HuH-7 (cell line): ENCODE data around the gene MANEAL.
A peak's percentile ranks its signal among the peaks of the same experiment; 100 is the strongest.

Source experiments
- DNase-seq: peaks from one replicate; pipeline ENCODE4 v3.0.0; 2011; ENCODE audit warnings: low spot score

MANEAL gene

DNA sequence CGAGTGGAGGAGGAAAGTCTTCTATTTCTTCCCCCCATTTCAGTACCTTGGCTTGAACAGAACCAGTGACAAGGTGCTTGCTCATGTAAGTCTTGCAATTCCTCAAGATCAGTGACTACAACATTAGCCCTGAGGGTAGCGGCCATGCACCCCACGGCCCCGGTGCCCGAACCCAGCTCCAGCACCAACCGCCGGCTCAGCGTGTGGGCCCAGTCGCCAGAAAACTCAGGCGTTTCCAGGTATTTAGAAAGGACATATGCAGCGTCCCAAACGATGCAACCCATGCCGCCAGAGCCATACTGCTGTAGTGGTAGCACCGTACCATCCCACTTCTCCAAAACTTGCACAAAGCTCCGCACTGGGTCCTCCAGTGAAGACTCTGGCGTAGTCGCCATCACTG is 11.2 kb upstream of the MANEAL start:
- no peak for DNase-seq

DNA sequence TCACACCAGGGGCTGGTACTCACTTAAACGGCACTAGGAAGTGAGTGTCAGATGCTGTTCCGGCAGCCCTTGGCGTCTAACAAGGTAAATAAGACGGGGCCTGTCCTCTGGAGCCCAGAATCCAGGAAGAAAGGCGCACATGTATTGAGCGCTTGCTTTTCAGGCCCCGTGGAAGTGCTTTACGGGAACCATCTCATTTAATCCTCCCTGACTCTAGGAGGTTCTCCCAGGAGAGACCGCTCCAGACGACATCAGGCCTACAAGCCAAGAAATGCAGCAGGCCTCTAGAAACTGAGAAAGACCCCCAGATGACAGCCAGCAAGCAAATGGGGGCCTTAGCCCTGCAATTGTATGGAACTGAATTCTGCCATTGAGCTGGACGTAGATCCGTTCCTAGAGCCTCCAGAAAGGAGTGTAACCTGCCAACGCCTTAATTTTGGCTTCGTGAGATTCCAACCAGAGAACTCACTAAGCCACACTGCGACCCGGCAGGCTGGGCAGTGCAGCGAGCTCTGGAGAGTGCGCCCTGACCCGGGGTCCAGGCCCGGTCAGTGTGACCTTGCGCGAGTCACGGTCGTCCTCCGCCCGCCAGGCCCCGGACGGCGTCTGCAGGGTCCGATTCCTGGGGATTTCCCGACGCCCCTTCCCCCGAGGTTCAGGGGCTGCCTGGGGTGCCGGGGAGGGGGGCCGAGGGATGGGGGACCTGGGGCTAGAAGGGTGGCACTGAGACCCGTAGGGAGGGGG is 532 bp upstream of the MANEAL start:
- no peak for DNase-seq

DNA sequence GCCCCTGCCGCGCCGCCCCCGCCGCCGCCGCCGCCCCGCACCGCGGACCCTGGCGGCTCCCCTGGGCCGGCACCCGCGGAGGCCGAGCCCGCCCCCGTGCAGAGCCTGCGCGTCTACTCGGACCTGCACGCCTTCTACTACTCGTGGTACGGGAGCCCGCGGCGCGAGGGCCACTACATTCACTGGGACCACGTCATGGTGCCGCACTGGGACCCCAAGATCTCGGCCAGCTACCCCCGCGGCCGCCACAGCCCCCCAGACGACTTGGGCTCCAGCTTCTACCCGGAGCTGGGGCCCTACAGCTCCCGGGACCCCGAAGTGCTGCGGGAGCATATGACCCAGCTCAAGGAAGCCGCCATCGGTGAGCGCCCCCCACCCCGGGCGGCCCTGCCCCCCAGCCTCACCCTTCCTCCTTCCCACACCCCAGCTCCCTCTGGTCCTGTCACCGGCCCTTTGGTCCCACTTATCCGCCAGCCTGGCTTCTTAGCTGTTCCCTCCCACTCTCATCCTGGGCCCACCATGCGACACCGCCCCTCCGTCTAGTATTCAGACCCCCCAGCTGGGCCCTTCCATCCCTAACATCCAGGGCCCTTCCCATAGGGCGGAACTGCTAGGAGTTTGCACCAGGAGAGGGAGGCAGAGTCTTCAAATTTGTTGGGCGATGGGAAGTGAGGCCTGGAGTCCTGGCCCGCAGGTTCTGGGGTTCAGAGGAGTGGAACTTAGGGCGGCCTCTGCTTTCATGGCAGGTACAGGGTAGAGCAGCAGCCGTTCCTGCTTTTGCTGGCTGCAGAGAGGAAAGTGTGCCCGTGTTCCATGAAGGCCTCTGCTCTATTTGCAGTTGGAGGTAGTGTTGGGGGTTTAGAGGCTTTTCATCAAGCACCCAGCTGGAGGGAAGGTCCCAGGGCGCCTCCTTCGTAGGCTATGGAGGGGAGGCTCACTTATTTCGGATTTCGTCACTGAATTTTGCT is 1.0 kb downstream of the MANEAL start:
- DNase-seq, result peak; percentile 42

DNA sequence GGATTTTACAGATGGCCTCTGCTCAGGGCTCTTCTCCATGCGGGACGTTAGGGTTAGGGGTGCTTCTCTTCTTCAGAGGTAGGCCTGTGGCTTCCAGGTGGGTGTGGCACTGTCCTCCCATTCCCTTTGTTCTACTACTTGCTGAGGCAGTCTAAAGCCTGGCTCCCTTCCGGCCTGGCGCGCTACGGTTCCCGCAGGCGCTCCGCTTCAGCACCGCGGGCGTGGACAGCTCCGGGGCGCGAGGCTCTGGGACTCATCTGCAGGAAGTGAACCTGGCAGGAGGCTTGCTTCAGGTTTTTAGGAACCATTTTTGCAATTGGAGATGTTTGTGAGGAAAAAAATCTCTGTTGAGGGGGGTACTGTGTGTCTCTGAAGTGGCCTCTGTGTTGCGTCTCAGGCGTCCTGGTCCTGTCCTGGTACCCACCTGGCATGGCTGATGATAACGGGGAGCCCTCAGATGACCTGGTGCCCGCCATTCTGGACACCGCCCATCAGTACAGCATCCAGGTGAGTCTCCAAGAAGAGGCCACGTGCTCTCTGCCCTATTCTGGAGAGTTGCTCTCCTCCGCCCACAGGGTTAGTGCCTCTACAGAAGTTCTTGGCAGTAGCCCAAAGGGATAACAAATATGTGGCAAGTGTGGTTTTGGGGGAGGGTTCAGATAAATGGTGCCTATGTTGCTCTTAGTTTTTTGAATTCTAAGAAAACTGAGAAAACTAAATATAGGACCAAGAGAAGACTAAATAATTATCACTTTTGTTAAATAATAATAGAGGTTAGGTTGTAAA is 1.9 kb downstream of the MANEAL start:
- peak; percentile 50 for DNase-seq

DNA sequence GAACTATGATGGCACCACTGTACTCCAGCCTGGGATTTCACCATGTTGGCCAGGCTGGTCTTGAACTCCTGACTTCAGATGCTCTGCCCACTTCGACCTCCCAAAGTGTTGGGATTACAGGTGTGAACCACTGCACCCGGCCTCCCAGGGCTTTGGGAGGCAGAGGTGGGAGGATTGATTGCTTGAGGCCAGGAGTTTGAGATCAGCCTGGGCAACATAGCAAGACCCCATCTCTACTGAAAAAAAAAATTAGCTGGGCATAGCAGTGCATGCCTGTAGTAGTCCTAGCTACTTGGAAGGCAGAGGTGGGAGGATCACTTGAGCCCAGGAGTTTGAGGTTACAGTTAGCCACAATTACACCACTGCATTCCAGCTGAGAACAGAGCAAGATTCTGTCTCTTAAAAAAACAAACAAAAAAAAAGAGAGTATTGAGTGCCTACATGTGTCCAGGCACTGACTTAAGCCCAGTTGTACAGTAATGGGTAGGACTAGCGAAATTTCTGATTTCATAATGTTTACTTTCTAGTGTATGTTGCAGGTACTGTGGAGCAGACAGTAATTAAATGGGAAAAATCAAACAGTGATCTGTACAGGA is 4.2 kb downstream of the MANEAL start:
- DNase-seq, result no peak

DNA sequence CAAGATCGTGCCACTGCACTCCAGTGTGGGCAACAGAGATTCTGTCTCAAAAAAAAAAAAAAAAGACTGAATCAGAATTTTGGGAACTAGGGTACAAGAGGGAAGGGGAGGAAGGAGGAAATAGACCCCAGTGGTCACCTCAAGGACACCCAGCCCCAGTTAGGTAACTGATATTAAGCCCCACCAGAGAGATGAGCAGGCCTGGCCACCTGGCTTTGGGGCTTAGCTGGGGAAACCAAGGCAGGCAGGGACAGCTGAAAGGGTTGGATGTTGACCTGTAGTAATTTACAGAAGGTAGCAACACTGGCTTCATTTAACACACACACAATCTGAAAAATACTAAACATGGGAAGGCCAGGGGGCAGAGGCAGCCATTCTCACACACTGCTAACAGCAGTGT is 8.8 kb downstream of the MANEAL start:
- no peak for DNase-seq

DNA sequence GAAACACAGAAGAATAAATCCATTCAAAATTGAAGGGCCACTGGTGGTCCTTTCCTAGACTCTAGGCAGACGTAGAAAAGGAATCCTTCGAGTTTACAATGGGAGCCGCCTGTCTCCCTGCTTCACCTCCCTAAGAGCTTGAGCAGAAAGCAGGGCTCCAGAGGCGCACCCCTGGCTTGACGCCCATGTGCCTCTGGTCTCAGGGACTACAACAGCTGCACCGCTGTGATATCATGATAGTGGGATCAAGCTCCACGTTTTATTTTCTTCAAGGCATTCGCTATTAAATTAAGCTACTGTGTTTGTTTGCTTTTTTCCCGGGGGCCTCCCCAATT is 13.5 kb downstream of the MANEAL start:
- no peak for DNase-seq

DNA sequence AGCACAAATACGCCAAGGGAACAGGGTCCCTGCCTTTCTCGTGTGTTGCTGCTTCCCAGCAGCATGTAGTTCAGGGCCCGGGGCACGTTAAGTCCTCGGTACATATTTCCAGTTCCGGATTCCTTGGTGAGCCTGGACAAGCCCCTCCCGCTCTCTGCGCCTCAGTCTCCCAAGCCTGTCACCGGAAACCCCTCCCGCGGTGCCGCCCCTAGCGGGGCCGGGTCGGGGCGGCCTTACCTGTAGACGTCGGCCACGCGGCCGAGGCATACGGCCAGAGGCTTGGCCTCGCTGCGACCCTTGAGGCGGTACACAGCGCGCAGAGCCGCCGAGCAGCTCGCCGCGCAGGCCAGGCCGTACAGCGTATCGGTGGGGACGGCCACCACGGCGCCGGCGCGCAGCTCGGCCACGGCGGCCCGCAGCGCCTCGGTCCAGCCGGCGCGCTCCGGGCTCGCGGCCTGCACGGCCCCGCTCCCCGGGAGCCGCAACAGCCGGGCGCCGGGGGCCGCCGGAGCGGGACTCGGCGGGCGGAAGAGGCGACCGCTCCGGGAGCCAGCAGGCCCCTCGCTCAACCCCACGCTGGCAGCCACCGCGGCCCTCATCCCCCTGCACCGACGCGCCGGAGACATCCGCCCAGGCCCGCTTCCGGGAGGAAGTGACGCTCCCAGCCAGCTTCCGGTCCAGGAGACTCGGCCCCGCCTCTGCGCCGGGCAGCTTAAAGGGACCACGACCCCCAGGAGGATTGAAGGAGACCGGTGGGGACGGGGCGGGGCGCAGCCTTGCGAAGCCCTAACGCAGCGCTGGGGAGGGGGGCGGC is 14.1 kb downstream of the MANEAL start, which contains the start of the genes C1orf122 and YRDC:
Gene C1orf122 (plus strand): TSS at position 236 of the 814 bp plus-strand sequence. CDS start 615 bp downstream, outside the sequence.
Gene YRDC (minus strand): TSS at position 654 of the 814 bp plus-strand sequence. CDS start 28 bp downstream, at position 626.
- DNase-seq, result peak; percentile 98

DNA sequence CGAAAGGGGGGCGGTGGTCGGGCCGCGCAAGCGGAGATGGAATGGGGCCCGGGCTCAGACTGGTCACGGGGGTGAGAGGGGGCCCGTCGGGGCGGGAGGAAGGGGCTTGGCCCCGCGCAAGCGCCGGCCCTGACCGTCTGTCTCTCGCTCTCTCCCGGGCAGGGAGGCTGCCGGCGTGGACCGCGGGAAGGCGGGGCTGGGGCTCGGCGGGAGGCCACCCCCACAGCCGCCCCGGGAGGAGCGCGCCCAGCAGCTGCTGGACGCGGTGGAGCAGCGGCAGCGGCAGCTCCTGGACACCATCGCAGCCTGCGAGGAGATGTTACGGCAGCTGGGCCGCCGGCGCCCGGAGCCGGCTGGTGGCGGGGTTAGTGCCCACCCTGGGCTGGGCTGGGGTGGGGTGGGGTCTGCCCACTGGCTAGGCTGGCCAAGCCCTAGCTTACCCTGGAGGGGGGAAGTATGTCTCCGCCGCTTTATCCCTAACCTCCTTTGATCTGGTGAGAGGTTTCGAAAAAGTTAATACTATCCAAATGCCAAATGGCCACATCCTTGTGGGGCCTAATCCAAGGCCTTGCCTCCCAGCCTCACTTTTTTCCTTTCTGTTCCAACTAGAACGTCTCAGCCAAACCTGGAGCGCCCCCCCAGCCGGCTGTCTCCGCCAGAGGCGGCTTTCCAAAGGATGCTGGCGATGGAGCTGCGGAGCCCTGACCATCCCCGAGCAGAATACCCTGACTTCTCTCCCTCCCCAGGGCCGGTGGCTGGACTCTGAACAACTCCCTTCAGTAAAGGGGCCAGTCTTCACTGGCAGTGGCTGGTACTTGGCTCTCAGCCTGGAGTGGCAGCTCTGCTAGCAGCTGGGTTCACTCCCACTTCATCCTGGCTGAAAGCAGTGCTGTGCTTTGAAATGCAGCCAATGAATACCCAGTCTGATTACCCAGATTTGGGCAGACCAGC is 15.0 kb downstream of the MANEAL start:
- DNase-seq, result peak; percentile 74

DNA sequence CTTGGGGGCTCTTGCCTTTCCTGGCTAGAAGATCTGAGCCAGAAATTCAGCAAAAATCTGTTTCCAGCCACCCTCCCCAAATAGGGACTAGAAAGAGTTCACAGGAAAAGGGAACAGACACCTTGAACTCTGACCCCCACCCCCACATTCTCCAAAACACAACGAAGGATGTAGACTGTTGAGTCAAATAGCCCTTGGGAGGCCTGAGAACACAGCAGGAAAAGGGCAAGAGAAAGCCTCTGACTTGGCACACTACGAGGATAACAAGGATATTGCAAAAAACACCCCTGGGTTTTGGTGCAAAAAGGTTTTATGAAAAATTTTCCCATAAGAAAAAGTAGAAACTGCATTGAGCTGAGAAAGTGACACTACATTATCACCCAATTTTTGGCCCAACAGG is 16.3 kb downstream of the MANEAL start:
- no peak for DNase-seq

DNA sequence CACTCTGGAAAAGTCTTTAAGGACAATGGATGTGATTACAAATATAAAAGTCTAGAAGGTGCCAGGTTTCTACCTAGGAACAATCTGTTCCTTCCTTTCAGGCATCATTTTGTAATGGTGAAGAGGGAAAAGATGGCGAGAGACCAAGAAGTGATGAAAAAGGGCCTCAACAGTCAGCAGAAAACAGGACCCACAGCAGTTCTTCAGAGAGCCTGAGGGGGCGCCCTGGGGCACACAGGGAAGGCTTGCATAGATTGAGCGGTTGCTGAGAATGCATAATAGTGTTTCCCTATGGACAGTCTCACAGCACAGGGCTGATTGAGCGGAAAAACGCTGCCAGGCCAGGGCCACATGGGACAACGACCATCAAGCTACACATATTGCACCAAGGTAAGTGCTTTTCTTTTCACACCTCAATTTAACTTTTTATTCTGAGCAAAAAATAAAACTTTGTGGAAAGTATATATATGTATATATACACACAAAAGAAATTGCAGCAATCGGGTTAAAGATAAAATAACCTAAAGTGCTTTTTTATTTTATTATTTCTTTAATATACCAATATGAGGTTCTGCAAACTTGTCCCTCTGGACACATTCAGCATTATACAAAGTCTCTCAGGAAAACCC is 17.5 kb downstream of the MANEAL start:
- peak; percentile 66 for DNase-seq

DNA sequence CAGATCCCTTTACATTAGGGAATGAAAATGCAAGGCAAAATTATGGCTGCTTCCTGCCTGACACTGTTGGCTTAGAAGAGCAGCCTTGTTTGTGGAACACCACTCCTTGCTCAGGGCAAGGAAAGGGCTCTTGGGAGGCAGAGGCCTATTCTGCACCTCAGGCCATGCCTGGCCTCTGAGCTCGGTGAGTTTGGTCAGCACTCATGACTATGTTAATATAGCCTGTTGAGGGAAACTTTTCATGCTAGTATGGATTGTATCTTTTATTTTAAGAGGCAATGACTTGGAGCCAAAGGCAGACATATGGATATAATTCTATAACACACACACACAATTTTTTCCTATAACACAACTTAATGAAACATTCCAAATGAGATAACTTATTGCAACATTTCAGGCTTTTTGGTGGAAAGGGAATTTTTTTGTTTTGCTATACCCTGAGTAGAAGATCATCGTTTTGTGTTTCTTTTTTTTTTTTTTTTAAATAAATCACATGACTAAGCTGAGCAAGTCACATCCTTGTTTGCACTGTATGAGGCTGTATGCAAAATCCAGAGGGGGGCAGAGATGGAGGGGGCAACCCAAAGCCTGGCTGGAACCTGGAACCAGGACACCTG is 20.0 kb downstream of the MANEAL start:
- DNase-seq, result no peak

DNA sequence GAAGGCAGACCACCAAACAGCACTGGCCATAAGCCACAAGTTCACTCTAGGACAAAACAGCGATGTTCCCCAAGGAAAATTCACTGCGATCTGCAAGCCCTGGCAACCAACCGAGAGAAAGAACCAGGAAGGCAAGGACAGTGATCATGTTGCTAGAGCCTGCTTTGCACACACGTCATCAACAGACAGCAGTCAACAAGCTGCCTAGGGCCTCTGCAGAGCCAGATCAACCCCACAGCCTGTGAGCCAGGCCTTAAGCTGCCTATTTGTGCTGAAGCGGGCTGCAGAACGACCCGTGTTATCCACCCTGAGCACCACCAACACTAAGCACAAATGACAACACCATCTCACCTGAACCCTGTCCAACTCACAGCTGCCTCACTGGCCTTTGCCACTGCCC is 20.6 kb downstream of the MANEAL start:
- DNase-seq, result no peak

DNA sequence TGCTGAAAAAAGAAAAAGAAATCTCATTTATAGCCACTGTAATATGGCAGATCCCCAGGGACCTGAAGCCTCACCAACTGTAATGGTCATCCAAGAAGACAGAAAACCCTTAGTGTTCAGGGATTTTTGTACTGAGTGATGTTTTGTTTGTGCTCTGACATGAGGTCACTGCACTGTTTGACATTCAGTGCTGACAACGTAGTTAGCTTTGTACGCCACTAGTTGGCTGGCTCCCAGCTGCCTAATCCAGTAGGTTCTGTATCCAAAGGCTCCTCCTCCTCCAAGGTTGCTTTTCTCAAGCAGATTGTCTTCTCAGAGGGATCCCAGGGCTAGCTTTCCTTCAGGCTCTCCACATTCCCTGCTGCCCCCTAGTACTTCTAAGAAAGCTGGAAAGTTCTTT is 23.8 kb downstream of the MANEAL start:
- no peak for DNase-seq

DNA sequence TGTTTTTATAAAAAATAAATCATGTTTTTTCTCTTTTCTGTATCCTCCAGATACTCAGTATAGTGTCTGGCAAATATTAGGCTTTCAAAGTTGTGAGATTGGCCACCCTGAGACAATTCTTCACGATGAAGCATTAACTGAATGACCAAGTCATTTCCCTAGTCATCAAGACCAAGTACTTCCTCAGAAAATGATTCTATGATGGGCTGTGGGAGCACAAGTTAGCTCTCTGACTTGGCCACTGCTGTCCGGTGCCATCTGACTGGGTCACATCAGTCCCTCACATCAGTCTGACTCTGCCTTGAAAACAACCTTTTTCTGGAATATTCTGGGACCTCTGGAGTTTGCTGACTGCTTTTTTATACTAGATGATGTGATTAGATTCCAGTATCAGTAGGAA is 27.8 kb downstream of the MANEAL start:
- no peak for DNase-seq

DNA sequence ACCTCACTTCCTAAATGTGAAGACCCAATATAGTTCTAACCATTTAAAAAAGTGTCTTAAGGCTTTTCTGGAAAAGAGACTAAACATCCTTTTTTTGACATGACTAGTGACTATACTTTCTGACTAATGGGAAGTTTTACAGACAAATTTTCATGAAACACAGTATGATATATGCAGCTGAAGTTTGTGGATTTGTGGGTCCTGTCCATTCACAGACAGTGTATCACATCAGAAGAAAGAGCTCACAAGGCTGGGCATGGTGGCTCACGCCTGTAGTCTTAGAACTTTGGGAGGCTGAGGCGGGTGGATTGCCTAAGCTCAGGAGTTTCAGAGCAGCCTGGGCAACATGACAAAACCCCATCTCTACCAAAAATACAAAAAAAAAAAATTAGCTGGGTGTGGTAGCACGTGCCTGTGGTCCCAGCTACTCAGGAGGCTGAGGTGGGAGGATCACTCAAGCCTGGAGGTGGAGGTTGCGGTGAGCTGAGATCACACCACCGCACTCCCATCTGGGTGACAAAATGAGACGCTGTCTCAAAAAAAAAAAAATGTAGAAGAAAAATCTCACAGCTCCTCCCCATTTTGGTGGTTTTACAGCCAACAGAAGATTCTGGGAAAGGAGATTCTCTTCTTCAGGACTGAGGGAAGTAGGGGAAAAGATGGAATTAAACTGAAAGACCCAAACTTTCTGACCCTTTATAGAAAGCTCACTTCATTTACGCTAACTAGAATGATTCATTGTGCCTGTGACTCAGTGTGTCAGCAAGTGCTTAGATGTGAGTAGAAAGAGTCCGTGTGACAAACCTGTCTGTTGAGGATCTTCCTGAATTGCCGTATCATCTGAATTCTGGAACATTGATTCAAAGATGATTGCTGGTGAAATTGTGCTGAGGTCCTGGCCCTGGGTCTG is 29.5 kb downstream of the MANEAL start:
- DNase-seq, result no peak

DNA sequence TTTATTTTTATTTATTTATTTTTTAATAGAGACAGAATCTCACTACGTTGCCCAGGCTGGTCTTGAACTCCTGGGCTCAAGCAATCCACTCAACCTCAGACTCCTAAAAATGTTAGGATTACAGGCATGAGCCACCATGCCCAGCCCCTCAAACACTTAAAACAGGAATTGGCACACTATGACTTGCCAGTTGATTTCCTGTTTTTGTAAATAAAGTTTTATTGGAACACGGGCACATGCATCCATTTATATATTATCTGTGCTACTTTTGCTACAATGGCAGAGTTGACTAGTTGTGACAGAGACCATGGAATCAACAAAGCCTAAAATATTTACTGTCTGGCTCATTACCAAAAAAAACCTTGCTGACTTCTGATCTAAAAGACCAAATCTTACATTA is 30.4 kb downstream of the MANEAL start:
- no peak for DNase-seq

DNA sequence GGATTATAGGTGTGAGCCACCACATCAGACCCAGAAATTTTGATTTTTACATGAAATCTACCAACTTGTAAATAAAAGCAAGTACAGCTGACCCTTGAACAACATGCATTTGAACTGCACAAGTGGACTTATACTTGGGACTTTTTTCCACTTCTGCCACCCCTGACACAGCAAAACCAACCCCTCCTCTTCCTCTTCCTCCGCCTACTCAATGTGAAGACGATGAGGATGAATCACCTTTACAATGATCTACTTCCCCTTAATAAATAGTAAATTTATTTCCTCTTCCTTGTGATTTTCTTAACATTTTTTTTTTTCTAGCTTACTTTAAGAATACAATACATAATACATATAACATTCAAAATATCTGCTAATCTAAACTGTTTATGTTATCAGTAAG is 31.9 kb downstream of the MANEAL start:
- no peak for DNase-seq
